ENCODE results near the gene SLC6A17. TPM values are rescaled to one million over a fixed set of nuclear protein-coding genes. Genes with fewer than 3 reads are reported as not detected.

SLC6A17 gene
- total and polyA plus RNA-seq, 2 donors (not counting 1 experiment from before 2014, with no cell fraction given), result not detected

DNA sequence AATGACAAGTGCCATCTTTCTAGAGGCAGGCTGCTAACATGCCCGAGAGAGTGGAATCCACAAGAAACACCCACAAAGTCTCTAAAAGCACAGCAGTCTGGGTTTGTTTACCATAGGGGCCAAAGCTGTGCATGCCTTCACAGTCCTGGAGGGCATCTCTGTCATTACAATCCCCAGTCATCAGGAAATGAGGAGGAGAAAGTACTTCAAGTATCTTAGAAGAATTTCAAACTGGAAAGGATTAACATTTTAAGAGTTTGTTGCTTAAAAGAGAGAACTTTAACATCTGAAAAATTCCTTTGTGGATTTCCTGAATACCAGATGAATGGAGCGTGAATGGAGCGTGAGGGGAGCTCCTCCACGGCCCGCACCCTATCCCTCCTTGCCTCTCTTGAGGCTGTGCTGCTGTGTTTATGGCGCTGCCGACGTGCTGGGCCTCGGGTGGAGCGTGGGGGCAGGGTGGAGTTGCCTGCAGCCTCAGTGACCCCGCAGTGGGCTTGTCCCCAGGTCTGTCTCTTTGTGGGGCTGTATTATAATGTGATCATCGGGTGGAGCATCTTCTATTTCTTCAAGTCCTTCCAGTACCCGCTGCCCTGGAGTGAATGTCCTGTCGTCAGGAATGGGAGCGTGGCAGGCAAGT, 23.3 kb downstream of the SLC6A17 start:
- H3K4me3 Mint-ChIP-seq, result no peak overlapping the region
- Histone ChIP-seq H3K27me3 (replicated peaks in 1 of 4; ENCODE audit: control extremely low read depth in 1 of 4, control insufficient read depth in 3 of 4, insufficient read depth in 4 of 4, low read length in 3 of 4) (peaks cover 0 to 8% (median 2%) of the 10 kb centered on the region in 4 experiments), H2AFZ (ENCODE audit: insufficient read depth, low read depth, low read length, poor library complexity, severe bottlenecking) (no peak overlapping the region), H3K27ac (ENCODE audit: low read length in 2 of 2) (no peak overlapping the region), H3K4me1 (ENCODE audit: control insufficient read depth in 2 of 2, insufficient read depth in 2 of 2, low read length in 2 of 2) (no peaks in the 10 kb centered on the region), H3K4me3 (ENCODE audit: control extremely low read depth in 1 of 5, extremely low read depth in 1 of 5, insufficient read depth in 1 of 5, low read depth in 2 of 5, low read length in 4 of 5) (no peak overlapping the region), H3K9me3 (ENCODE audit: control extremely low read depth in 1 of 3, control insufficient read depth in 2 of 3, insufficient read depth in 1 of 3, low read length in 2 of 3) (no peaks in the 10 kb centered on the region), H3K9ac (ENCODE audit: low read length) (no peak overlapping the region), H3K79me2 (ENCODE audit: control insufficient read depth, insufficient read depth, low read length) (no peaks in the 10 kb centered on the region), H3K36me3 (replicated peaks in 1 of 2; ENCODE audit: control extremely low read depth in 1 of 2, control insufficient read depth in 1 of 2, extremely low read depth in 1 of 2, insufficient read depth in 2 of 2, low read length in 1 of 2) (no peaks in the 10 kb centered on the region), H3K4me2 (replicated peaks; ENCODE audit: low read depth, low read length, poor library complexity, severe bottlenecking) (no peak overlapping the region), H4K20me1 (ENCODE audit: control insufficient read depth, insufficient read depth, low read length, poor library complexity, severe bottlenecking) (no peaks in the 10 kb centered on the region)
- POLR2A ChIA-PET, result no interaction called here
- DNase-seq (no peak), ATAC-seq (ENCODE audit: low read depth) (no peak)
- peaks cover 9% of the 10 kb centered on the region for H3K27me3 Mint-ChIP-seq
- H3K27ac Mint-ChIP-seq, result no peak overlapping the region
- no peaks in the 10 kb centered on the region for H3K9me3 Mint-ChIP-seq (ENCODE audit: insufficient read depth)
- intact Hi-C loops (cut with micrococcal nuclease), result no loop called here
- no peaks in the 10 kb centered on the region for H3K4me1 Mint-ChIP-seq
- 83% methylated on average over 11 of the region's 15 CpGs for WGBS (ENCODE audit: insufficient coverage)
- TF ChIP-seq, protein P1, sequence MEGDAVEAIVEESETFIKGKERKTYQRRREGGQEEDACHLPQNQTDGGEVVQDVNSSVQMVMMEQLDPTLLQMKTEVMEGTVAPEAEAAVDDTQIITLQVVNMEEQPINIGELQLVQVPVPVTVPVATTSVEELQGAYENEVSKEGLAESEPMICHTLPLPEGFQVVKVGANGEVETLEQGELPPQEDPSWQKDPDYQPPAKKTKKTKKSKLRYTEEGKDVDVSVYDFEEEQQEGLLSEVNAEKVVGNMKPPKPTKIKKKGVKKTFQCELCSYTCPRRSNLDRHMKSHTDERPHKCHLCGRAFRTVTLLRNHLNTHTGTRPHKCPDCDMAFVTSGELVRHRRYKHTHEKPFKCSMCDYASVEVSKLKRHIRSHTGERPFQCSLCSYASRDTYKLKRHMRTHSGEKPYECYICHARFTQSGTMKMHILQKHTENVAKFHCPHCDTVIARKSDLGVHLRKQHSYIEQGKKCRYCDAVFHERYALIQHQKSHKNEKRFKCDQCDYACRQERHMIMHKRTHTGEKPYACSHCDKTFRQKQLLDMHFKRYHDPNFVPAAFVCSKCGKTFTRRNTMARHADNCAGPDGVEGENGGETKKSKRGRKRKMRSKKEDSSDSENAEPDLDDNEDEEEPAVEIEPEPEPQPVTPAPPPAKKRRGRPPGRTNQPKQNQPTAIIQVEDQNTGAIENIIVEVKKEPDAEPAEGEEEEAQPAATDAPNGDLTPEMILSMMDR (IDR thresholded peaks at IDR 0.05), result no peak
- TF ChIP-seq EZH2 (IDR thresholded peaks at IDR 0.05; ENCODE audit: borderline replicate concordance, insufficient read depth, low read depth, low read length, poor library complexity, severe bottlenecking), result no peak
- CTCF ChIA-PET, result no interaction called here

DNA sequence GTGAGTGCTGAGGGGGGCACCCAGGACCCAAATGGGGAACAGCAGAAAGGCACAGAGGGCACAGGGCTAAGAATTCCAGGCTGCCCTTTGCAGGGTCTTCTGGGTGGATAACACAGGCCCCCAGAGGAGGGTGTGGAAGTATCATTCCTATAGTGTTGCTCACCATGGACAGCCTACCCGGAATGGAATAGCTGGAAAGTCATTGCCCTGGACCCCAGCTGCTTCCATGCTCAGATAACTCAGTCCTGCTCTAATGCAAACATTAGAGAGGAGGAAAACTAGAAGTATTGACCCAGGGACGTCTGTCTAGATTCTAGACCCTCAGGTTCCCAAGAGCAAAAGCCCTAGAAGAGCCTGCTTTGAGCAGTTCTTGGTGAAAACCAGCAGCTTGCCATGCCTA, 24.7 kb downstream of the SLC6A17 start:
- Histone ChIP-seq H4K20me1 (ENCODE audit: control insufficient read depth, insufficient read depth, low read length, poor library complexity, severe bottlenecking) (no peaks in the 10 kb centered on the region), H3K27me3 (replicated peaks in 1 of 4; ENCODE audit: control extremely low read depth in 1 of 4, control insufficient read depth in 3 of 4, insufficient read depth in 4 of 4, low read length in 3 of 4) (peaks cover 0 to 8% (median 2%) of the 10 kb centered on the region in 4 experiments), H3K9ac (ENCODE audit: low read length) (no peak overlapping the region), H3K79me2 (ENCODE audit: control insufficient read depth, insufficient read depth, low read length) (no peaks in the 10 kb centered on the region), H3K4me2 (replicated peaks; ENCODE audit: low read depth, low read length, poor library complexity, severe bottlenecking) (no peak overlapping the region), H3K4me1 (ENCODE audit: control insufficient read depth in 2 of 2, insufficient read depth in 2 of 2, low read length in 2 of 2) (no peaks in the 10 kb centered on the region), H3K36me3 (replicated peaks in 1 of 2; ENCODE audit: control extremely low read depth in 1 of 2, control insufficient read depth in 1 of 2, extremely low read depth in 1 of 2, insufficient read depth in 2 of 2, low read length in 1 of 2) (no peaks in the 10 kb centered on the region), H2AFZ (ENCODE audit: insufficient read depth, low read depth, low read length, poor library complexity, severe bottlenecking) (no peak overlapping the region), H3K27ac (ENCODE audit: low read length in 2 of 2) (no peak overlapping the region), H3K4me3 (ENCODE audit: control extremely low read depth in 1 of 5, extremely low read depth in 1 of 5, insufficient read depth in 1 of 5, low read depth in 2 of 5, low read length in 4 of 5) (no peak overlapping the region), H3K9me3 (ENCODE audit: control extremely low read depth in 1 of 3, control insufficient read depth in 2 of 3, insufficient read depth in 1 of 3, low read length in 2 of 3) (no peaks in the 10 kb centered on the region)
- no peak overlapping the region for H3K27ac Mint-ChIP-seq
- H3K27me3 Mint-ChIP-seq, result peaks cover 9% of the 10 kb centered on the region
- no peaks in the 10 kb centered on the region for H3K4me1 Mint-ChIP-seq
- intact Hi-C loops (cut with micrococcal nuclease), result no loop called here
- H3K9me3 Mint-ChIP-seq (ENCODE audit: insufficient read depth), result no peaks in the 10 kb centered on the region
- WGBS (ENCODE audit: insufficient coverage), result 71% methylated on average over 1 of the region's 2 CpGs
- POLR2A ChIA-PET, result no interaction called here
- H3K4me3 Mint-ChIP-seq, result no peak overlapping the region
- ATAC-seq (ENCODE audit: low read depth) (no peak), DNase-seq (no peak)
- TF ChIP-seq, protein P1 (IDR thresholded peaks at IDR 0.05), result no peak
- no peak for TF ChIP-seq EZH2 (IDR thresholded peaks at IDR 0.05; ENCODE audit: borderline replicate concordance, insufficient read depth, low read depth, low read length, poor library complexity, severe bottlenecking)
- CTCF ChIA-PET, result interaction anchor here (0.8 kb wide), 1 partner anchor 23 kb away, joined by 3 read pairs; no protein-coding TSS in a partner anchor
